ENCODE measurements around the gene CPLX4. TPM values are rescaled to one million over a fixed set of nuclear protein-coding genes. Genes with fewer than 3 reads are reported as not detected.
A peak's percentile ranks its signal among the peaks of the same experiment; 100 is the strongest.

The CPLX4 gene
- polyA plus RNA-seq, 1 of the 3 experiments (the other 2 are of a cell fraction) = not detected

GRCh38 chr18:59265246-59265973 lies 53.0 kb downstream of the CPLX4 start:
- H3K9me2 ChIP-seq = no peaks in the 10 kb centered on the region
- H3K4me2 ChIP-seq = peak overlapping the region; percentile 57; the same call in 1 of the 2 replicates
- no peak for TF ChIP-seq PBX3 (IDR thresholded peaks at IDR 0.05)
- no peak for TF ChIP-seq MEF2A (IDR thresholded peaks at IDR 0.05; ENCODE audit: borderline replicate concordance, low read depth)
- TF ChIP-seq YY1 (IDR thresholded peaks at IDR 0.05; ENCODE audit: low read depth) = no peak
- TF ChIP-seq TEAD4 (IDR thresholded peaks at IDR 0.05; ENCODE audit: borderline replicate concordance, insufficient read depth) = no peak
- no peak for TF ChIP-seq RXRA (IDR thresholded peaks at IDR 0.05; ENCODE audit: borderline replicate concordance, low read depth)
- no peak for TF ChIP-seq GATA2 (CRISPR knock-in tag; IDR thresholded peaks at IDR 0.05)
- TF ChIP-seq GABPA (IDR thresholded peaks at IDR 0.05; ENCODE audit: low read depth) = no peak
- no peak for TF ChIP-seq CHD2 (IDR thresholded peaks at IDR 0.05; ENCODE audit: low read length, partially characterized antibody)
- TF ChIP-seq MAX (IDR thresholded peaks at IDR 0.05; ENCODE audit: low read depth) = no peak
- TF ChIP-seq MXI1 (IDR thresholded peaks at IDR 0.05; ENCODE audit: low read depth, low read length) = no peak
- no peak for TF ChIP-seq POLR2AphosphoS5 (IDR thresholded peaks at IDR 0.05; ENCODE audit: low read depth, low read length)
- TF ChIP-seq SIN3A (IDR thresholded peaks at IDR 0.05; ENCODE audit: borderline replicate concordance, low read depth, low read length) = no peak
- TF ChIP-seq RCOR1 (IDR thresholded peaks at IDR 0.05; ENCODE audit: low read length) = no peak
- TF ChIP-seq TAF1 (IDR thresholded peaks at IDR 0.05; ENCODE audit: borderline replicate concordance, low read depth, low read length) = no peak
- no peak for TF ChIP-seq JUND (IDR thresholded peaks at IDR 0.05)
- peak; percentile 66 for DNase-seq
- peaks cover 3% of the 10 kb centered on the region for H3F3A ChIP-seq (replicated peaks; ENCODE audit: insufficient read depth)
- WGBS (ENCODE audit: low lambda C conversion rate) = 11% methylated on average over 30 of the region's 38 CpGs
- H3K27ac ChIP-seq (ENCODE audit: low read depth in 2 of 2, low read length in 1 of 2) = no peak overlapping the region
- H3K9ac ChIP-seq = no peak overlapping the region
- no peak overlapping the region for H2AFZ ChIP-seq (ENCODE audit: low read depth)
- peak overlapping the region in 1 of 2 experiments; percentile 31; a peak in 1 of 4 replicates for H3K4me3 ChIP-seq (ENCODE audit: low read depth in 2 of 2, low read length in 1 of 2)
- POLR2A ChIA-PET = no interaction called here
- H4K20me1 ChIP-seq (ENCODE audit: insufficient read depth) = no peaks in the 10 kb centered on the region
- H3K27me3 ChIP-seq (ENCODE audit: insufficient read depth) = peaks cover 79% of the 10 kb centered on the region
- no peaks in the 10 kb centered on the region for H3K9me3 ChIP-seq
- CTCF ChIA-PET = interaction anchor here (1.8 to 8.4 kb wide), 3 partner anchors 16 to 137 kb away, joined by 8 to 92 read pairs (median 16); no protein-coding TSS in a partner anchor
- no peaks in the 10 kb centered on the region for H3K79me2 ChIP-seq (ENCODE audit: insufficient read depth)
- peaks cover 2 to 4% of the 10 kb centered on the region in 2 experiments; a peak in 2 of 4 replicates for H3K4me1 ChIP-seq (ENCODE audit: control insufficient read depth in 1 of 2, insufficient read depth in 2 of 2, low read depth in 1 of 2, low read length in 1 of 2)
- no peaks in the 10 kb centered on the region for H3K36me3 ChIP-seq (replicated peaks in 1 of 2; ENCODE audit: control insufficient read depth in 1 of 2, insufficient read depth in 2 of 2, low read length in 1 of 2)

GRCh38 chr18:59264651-59265245 lies 53.7 kb downstream of the CPLX4 start:
- ChIA-PET POLR2A (no interaction called here), CTCF (interaction anchor here (0.6 to 8.4 kb wide), 5 partner anchors 9 to 159 kb away, joined by 3 to 92 read pairs (median 5); partner anchors contain the start of gene RAX)
- no peaks in the 10 kb centered on the region for H3K36me3 ChIP-seq (replicated peaks in 1 of 2; ENCODE audit: control insufficient read depth in 1 of 2, insufficient read depth in 2 of 2, low read length in 1 of 2)
- H3K9ac ChIP-seq = no peak overlapping the region
- peak overlapping the region; percentile 57; the same call in 1 of the 2 replicates for H3K4me2 ChIP-seq
- H3K27me3 ChIP-seq (ENCODE audit: insufficient read depth) = peaks cover 72% of the 10 kb centered on the region
- H3K27ac ChIP-seq (ENCODE audit: low read depth in 2 of 2, low read length in 1 of 2) = no peak overlapping the region
- H3K4me3 ChIP-seq (ENCODE audit: low read depth in 2 of 2, low read length in 1 of 2) = no peak overlapping the region
- H3K9me3 ChIP-seq = no peaks in the 10 kb centered on the region
- H3K9me2 ChIP-seq = no peaks in the 10 kb centered on the region
- H3F3A ChIP-seq (replicated peaks; ENCODE audit: insufficient read depth) = peaks cover 3% of the 10 kb centered on the region
- WGBS (ENCODE audit: low lambda C conversion rate) = 2% methylated on average over 17 of the region's 41 CpGs
- H4K20me1 ChIP-seq (ENCODE audit: insufficient read depth) = no peaks in the 10 kb centered on the region
- H2AFZ ChIP-seq (ENCODE audit: low read depth) = no peak overlapping the region
- TF ChIP-seq RAD21 (IDR thresholded peaks at IDR 0.05; ENCODE audit: low read length) = no peak
- no peaks in the 10 kb centered on the region for H3K79me2 ChIP-seq (ENCODE audit: insufficient read depth)
- DNase-seq = peak; percentile 44
- peaks cover 2 to 4% of the 10 kb centered on the region in 2 experiments; a peak in 2 of 4 replicates for H3K4me1 ChIP-seq (ENCODE audit: control insufficient read depth in 1 of 2, insufficient read depth in 2 of 2, low read depth in 1 of 2, low read length in 1 of 2)

Data from SK-N-SH (cell line).